ENCODE data around the gene TRAPPC14.

DNA sequence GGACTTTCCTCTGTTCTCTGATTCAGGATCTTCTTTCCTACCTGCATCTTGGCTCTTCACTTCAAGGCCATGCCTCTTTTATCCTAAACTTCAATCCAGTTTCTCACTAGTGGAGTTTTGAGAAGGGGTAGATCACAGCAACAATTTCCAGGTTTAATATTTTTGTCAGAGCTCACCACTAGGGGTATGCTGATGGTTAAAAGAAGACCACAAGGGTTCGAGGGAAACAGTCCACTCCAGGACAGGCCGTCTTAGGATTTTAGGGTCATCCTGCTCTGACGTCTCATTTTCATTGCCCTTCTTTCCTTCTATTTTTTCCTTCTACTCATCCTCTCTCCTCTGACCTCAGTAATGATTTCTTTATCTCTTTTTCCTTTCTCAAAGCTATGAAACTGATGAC lies 30.5 kb upstream of the TRAPPC14 start:
- TF ChIP-seq POLR2A (IDR thresholded peaks at IDR 0.05), result no peak
- TF ChIP-seq CTCF (IDR thresholded peaks at IDR 0.05), result no peak

Data from thyroid gland (tissue), 4 donors.